Measurements from ENCODE around the gene TMEM140. TPM values are rescaled to one million over a fixed set of nuclear protein-coding genes. Genes with fewer than 3 reads are reported as not detected.

The TMEM140 gene
- total RNA-seq, 1 experiment from 2014 or later: not detected

- H3K4me3 ChIP-seq (ENCODE audit: low read depth, low read length, poor library complexity, severe bottlenecking): no peak overlapping the region
- H3K36me3 ChIP-seq (ENCODE audit: insufficient read depth, low read length, poor library complexity, severe bottlenecking): no peaks in the 10 kb centered on the region
- no peak for DNase-seq (ENCODE audit: low spot score)
- ChIA-PET CTCF (no interaction called here), POLR2A (ENCODE audit: low non-redundant PET) (no interaction called here)
- intact Hi-C loops (cut with micrococcal nuclease; ENCODE audit: unreplicated experiment): no loop called here
- peaks cover 30% of the 10 kb centered on the region for H3K9me3 ChIP-seq (ENCODE audit: low read depth, low read length, poor library complexity, severe bottlenecking)
- BruUV-seq (replicated peaks): no TSS peak
- no peak for TF ChIP-seq CTCF (conservative IDR thresholded peaks at IDR 0.05; ENCODE audit: low read depth, low read length)
- no peak for TF ChIP-seq EZH2 (IDR thresholded peaks at IDR 0.05; ENCODE audit: borderline replicate concordance, low read depth, low read length, poor library complexity, severe bottlenecking)
- no peaks in the 10 kb centered on the region for H3K27me3 ChIP-seq (replicated peaks; ENCODE audit: insufficient read depth, low read depth, low read length, poor library complexity)
- no peak overlapping the region for H3K27ac ChIP-seq (ENCODE audit: low read depth, low read length, poor library complexity, severe bottlenecking)
- peaks cover 8% of the 10 kb centered on the region for H3K4me1 ChIP-seq (ENCODE audit: insufficient read depth, low read length, poor library complexity, severe bottlenecking)
Observed at GRCh38 chr7:135158874-135159273, 11.0 kb downstream of the TMEM140 start.

GRCh38 chr7:135159359-135160085, 11.7 kb downstream of the TMEM140 start:
- TF ChIP-seq EZH2 (IDR thresholded peaks at IDR 0.05; ENCODE audit: borderline replicate concordance, low read depth, low read length, poor library complexity, severe bottlenecking): no peak
- no peak for TF ChIP-seq CTCF (conservative IDR thresholded peaks at IDR 0.05; ENCODE audit: low read depth, low read length)
- intact Hi-C loops (cut with micrococcal nuclease; ENCODE audit: unreplicated experiment): no loop called here
- Histone ChIP-seq H3K4me3 (ENCODE audit: low read depth, low read length, poor library complexity, severe bottlenecking) (no peak overlapping the region), H3K27me3 (replicated peaks; ENCODE audit: insufficient read depth, low read depth, low read length, poor library complexity) (no peaks in the 10 kb centered on the region), H3K9me3 (ENCODE audit: low read depth, low read length, poor library complexity, severe bottlenecking) (peaks cover 30% of the 10 kb centered on the region), H3K4me1 (ENCODE audit: insufficient read depth, low read length, poor library complexity, severe bottlenecking) (peaks cover 8% of the 10 kb centered on the region), H3K36me3 (ENCODE audit: insufficient read depth, low read length, poor library complexity, severe bottlenecking) (peaks cover 2% of the 10 kb centered on the region), H3K27ac (ENCODE audit: low read depth, low read length, poor library complexity, severe bottlenecking) (peak overlapping the region; percentile 64)
- ChIA-PET POLR2A (ENCODE audit: low non-redundant PET) (no interaction called here), CTCF (no interaction called here)
- no peak for DNase-seq (ENCODE audit: low spot score)
- no TSS peak for BruUV-seq (replicated peaks)

- no peak for DNase-seq (ENCODE audit: low spot score)
- Histone ChIP-seq H3K4me3 (ENCODE audit: low read depth, low read length, poor library complexity, severe bottlenecking) (no peak overlapping the region), H3K27ac (ENCODE audit: low read depth, low read length, poor library complexity, severe bottlenecking) (peak overlapping the region; percentile 64), H3K36me3 (ENCODE audit: insufficient read depth, low read length, poor library complexity, severe bottlenecking) (peaks cover 3% of the 10 kb centered on the region), H3K27me3 (replicated peaks; ENCODE audit: insufficient read depth, low read depth, low read length, poor library complexity) (no peaks in the 10 kb centered on the region), H3K9me3 (ENCODE audit: low read depth, low read length, poor library complexity, severe bottlenecking) (peaks cover 24% of the 10 kb centered on the region), H3K4me1 (ENCODE audit: insufficient read depth, low read length, poor library complexity, severe bottlenecking) (peaks cover 8% of the 10 kb centered on the region)
- POLR2A ChIA-PET (ENCODE audit: low non-redundant PET): no interaction called here
- intact Hi-C loops (cut with micrococcal nuclease; ENCODE audit: unreplicated experiment): no loop called here
- TF ChIP-seq CTCF (conservative IDR thresholded peaks at IDR 0.05; ENCODE audit: low read depth, low read length): no peak
- CTCF ChIA-PET: interaction anchor here (1.1 kb wide), 1 partner anchor 9 kb away, joined by 4 read pairs; no protein-coding TSS in a partner anchor
- no TSS peak for BruUV-seq (replicated peaks)
Observed at GRCh38 chr7:135160098-135160857, 12.4 kb downstream of the TMEM140 start.

Measured in A673 (cell line).